ENCODE data around the gene PPY.

DNA sequence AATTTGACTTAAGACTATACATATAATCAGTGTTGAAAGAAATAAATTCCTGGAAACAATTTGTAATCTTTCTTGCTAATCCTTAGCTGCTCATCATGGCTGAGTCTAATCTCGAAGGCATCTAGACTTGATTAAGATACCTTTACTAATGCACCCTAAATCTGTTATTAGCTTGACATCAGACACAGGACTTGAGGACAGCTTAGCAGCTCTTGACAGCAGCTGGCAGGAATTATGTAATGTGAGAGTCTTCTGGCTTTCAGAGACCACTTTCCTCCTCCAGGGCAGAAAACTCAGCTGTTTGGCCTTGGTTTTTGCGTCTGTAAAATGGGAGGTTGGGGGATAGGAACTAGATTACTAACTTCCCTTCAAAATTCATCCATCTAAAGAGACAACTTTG lies 27.8 kb downstream of the PPY start:
- TF ChIP-seq CTCF (IDR thresholded peaks at IDR 0.05) (no peak), POLR2A (IDR thresholded peaks at IDR 0.05) (no peak)

Data from lower leg skin (tissue), 3 donors.